Keratinocyte (primary cell): Measurements from ENCODE around the gene DCK.

Experiments
- CTCF ChIP-seq, 3 experiments: IDR thresholded peaks in 1 of 3; conservative IDR thresholded peaks in 1 of 3; optimal IDR thresholded peaks in 1 of 3; 2 replicates in 2 of 3; 3 replicates in 1 of 3; pipeline versions ENCODE3 to v1.5.1; 2011; ENCODE audit warnings: low read length in 3 of 3, mild to moderate bottlenecking in 3 of 3, moderate library complexity in 2 of 3, control low read depth in 1 of 3, inconsistent platforms in 1 of 3; ENCODE audit not compliant: insufficient read depth in 2 of 3; ENCODE audit errors: extremely low read depth in 1 of 3
- EZH2 ChIP-seq: IDR thresholded peaks from one replicate; pipeline ENCODE4 v1.6.1; 2012; ENCODE audit warnings: inconsistent platforms, mild to moderate bottlenecking, low read length, moderate library complexity

GRCh38 chr4:70993181-70994068 lies at the start of gene DCK:
- TF ChIP-seq CTCF (optimal IDR thresholded peaks at IDR 0.05 in 1 of 3, IDR thresholded peaks at IDR 0.05 in 1 of 3, conservative IDR thresholded peaks at IDR 0.05 in 1 of 3; ENCODE audit: extremely low read depth in 1 of 3, insufficient read depth in 2 of 3, low read length in 3 of 3), result no peak
- TF ChIP-seq EZH2, result no peak
